ENCODE measurements around the gene REPIN1. TPM values are rescaled to one million over a fixed set of nuclear protein-coding genes. Genes with fewer than 3 reads are reported as not detected.

REPIN1 gene
- total and polyA plus RNA-seq, 10 donors: 47.9 to 126 (median 111) TPM

- no peaks in the 10 kb centered on the region for H3K9me3 ChIP-seq
- H3K27ac ChIP-seq: peak overlapping the region in 3 of 8 donors; percentile 5 to 45 (median 22)
- no peak for DNase-seq
- H3K4me1 ChIP-seq: peaks cover 29 to 93% (median 67%) of the 10 kb centered on the region in 6 donors
- intact Hi-C loops (cut with DNase I; ENCODE audit: low total_unique reads): no loop called here
- H3K4me3 ChIP-seq: no peak overlapping the region
- peaks cover 0 to 53% (median 35%) of the 10 kb centered on the region in 6 donors for H3K36me3 ChIP-seq
- WGBS, 5 donors: 77 to 85% (median 81%) methylated on average over 21 of the region's 21 CpGs
- H3K27me3 ChIP-seq (replicated peaks in 1 of 7): no peaks in the 10 kb centered on the region
- TF ChIP-seq CTCF (IDR thresholded peaks at IDR 0.05 in 8 of 11, conservative IDR thresholded peaks at IDR 0.05 in 3 of 11) (no peak), POLR2A (IDR thresholded peaks at IDR 0.05) (no peak)
These were observed 4.6 kb downstream of the REPIN1 start for GRCh38 chr7:150373049-150373801.

- TF ChIP-seq CTCF (IDR thresholded peaks at IDR 0.05 in 8 of 11, conservative IDR thresholded peaks at IDR 0.05 in 3 of 11) (no peak), POLR2A (IDR thresholded peaks at IDR 0.05) (no peak), POLR2AphosphoS5 (IDR thresholded peaks at IDR 0.05) (no peak)
- Histone ChIP-seq H3K4me3 (no peak overlapping the region), H3K36me3 (peaks cover 0 to 53% (median 35%) of the 10 kb centered on the region in 6 donors), H3K4me1 (peaks cover 30 to 97% (median 72%) of the 10 kb centered on the region in 6 donors), H3K9me3 (no peaks in the 10 kb centered on the region), H3K27me3 (replicated peaks in 1 of 7) (no peaks in the 10 kb centered on the region), H3K27ac (peak overlapping the region in 4 of 8 donors; percentile 4 to 45 (median 14))
- WGBS, 5 donors: 85 to 91% (median 89%) methylated on average over 3 to 4 of the region's 4 CpGs
- no peak for DNase-seq
- intact Hi-C loops (cut with DNase I; ENCODE audit: low total_unique reads): no loop called here
These were observed 5.4 kb downstream of the REPIN1 start for GRCh38 chr7:150374026-150374425.

GRCh38 chr7:150374472-150374871 is 5.8 kb downstream of the REPIN1 start:
- intact Hi-C loops (cut with DNase I; ENCODE audit: low total_unique reads): no loop called here
- TF ChIP-seq CTCF (IDR thresholded peaks at IDR 0.05 in 8 of 11, conservative IDR thresholded peaks at IDR 0.05 in 3 of 11) (no peak), POLR2AphosphoS5 (IDR thresholded peaks at IDR 0.05) (no peak), POLR2A (IDR thresholded peaks at IDR 0.05) (no peak)
- no peak for DNase-seq
- Histone ChIP-seq H3K36me3 (peaks cover 0 to 53% (median 35%) of the 10 kb centered on the region in 6 donors), H3K27me3 (replicated peaks in 1 of 7) (no peaks in the 10 kb centered on the region), H3K4me3 (no peak overlapping the region), H3K9me3 (no peaks in the 10 kb centered on the region), H3K4me1 (peaks cover 28 to 93% (median 71%) of the 10 kb centered on the region in 6 donors), H3K27ac (peak overlapping the region in 2 of 8 donors; percentile 5 to 21)
- 93 to 96% (median 95%) methylated on average over 5 of the region's 5 CpGs for WGBS, 5 donors

Data from spleen (tissue), 11 donors.